ENCODE data around the gene RFX2.
"Not testable (repeated sequence)": the region's sequence is repeated elsewhere in the genome, so short reads cannot be mapped to it uniquely, and the experiment has no call there.

The RFX2 gene

GRCh38 chr19:6010107-6010506, 100.2 kb downstream of the RFX2 start:
- DNase-seq, result no peak

DNA sequence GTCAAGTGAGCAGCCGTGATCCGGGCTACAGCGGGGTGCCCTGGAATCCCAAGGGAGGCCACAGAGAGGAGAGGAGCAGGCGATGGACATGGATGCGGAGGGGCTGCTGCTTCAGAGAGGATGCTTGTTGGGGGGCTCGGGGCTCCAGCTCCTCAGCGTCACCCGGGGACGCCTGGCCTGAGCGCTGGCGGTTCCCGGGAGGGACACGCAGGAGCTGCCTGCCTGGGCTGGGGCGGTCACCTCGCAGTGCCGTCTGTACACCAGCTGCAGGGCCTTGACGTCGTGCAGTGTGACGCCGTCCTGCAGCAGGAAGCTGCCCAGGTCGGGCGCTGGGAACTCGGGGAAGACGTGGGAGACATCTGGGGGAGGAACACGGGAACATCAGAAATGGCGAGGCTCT, 102.4 kb downstream of the RFX2 start:
- no peak for DNase-seq

GRCh38 chr19:6006896-6007295, 103.4 kb downstream of the RFX2 start:
- DNase-seq, result no peak

DNA sequence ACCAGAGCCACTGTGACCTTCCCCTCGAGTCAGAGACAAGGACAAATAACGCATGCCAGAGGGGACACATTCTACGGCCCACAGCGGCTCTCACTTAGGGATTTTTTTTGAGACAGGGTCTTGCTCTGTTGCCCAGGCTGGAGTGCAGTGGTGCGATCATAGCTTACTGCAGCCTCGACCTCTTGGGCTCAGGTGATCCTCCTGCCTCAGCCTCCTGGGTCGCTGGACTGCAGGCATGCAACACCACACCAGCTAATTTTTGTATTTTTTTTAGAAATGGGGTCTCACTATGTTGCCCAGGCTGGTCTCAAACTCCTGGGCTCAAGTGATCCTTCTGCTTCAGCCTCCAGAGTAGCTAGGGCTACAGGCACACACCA, 104.2 kb downstream of the RFX2 start:
- not testable (repeated sequence) for DNase-seq

DNA sequence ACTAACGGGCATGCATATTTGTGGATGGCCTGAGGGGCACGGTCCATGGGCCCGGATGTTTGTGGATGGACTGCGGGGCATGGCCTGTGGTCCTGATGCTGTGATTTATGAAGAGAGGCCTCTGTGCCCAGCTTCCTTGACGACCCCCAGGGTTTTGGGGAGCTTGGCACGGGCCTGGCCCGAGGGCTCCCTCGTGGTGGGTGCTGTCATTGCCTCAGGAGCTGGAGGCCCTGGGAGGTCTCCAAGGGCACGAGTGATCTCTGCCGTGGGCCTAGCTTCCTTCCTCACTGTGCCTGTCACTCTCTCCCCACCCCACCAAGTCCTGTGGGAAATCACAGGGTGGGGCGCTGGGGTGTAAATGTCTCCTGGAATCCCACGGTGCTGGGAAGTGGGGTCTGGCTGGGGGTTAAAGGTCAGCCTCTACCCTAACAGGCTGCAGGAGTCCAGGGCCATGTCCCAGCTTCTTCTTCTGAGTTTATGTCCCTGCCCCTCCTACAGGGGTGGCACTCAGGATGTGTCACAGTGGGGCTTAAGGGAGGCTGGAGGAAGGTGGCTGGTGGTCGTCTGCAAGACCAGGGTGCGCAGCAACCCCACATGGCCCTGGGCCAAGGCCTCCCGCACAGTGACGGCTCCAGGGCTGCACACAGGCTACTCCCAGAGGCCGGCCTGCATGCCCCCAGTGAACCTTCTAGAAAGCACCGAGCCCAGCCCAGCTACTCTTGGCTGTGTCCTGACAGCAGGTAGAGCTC, 104.8 kb downstream of the RFX2 start:
- no peak for DNase-seq

DNA sequence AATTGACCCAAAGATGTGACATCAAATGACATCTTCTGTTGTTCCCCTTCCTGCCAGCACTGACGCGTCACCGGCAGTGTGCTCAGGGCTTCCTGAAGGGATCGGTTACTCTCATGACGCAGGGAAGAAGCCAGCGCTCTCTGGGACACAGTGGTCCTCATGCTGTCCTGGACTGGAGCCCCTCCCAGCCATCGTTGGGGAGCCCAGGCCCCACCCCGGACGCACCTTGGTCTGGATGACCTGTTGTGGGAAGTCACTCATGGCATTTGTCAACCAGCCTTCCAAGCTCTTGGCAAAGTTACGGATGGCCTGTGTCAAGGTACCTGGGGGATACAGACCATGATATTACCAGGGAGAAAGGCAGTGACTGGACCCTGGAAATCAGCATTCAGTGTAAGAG, 106.3 kb downstream of the RFX2 start:
- no peak for DNase-seq

GRCh38 chr19:6002591-6002990, 107.7 kb downstream of the RFX2 start:
- no peak for DNase-seq

DNA sequence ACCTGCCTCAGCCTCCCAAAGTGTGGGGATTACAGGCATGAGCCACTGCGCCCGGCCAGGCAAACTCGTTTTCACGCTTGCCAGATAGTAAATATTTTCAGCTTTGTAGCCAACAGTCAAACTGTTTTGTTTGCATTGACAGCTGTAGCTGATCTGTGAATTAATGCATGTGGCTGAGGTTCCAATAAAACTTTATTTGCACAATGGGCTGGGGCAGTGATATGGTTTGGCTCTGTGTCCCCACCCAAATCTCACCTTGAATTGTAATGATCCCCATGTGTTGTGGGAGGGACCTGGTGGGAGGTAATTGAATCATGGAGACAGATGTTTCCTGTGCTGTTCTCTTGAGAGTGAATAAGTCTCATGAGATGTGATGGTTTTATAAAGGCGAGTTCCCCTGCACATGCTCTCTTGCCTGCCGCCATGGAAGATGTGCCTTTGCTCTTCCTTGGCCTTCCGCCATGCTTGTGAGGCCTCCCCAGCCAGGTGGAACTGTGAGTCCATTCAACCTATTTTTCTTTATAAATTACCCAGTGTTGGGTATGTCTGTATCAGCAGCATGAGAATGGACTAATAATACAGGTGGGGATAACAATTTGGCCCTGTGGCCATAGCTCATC, 110.0 kb downstream of the RFX2 start:
- DNase-seq, result no peak

GRCh38 chr19:5999693-6000092, 110.6 kb downstream of the RFX2 start:
- no peak for DNase-seq

- no peak for DNase-seq
Measured at GRCh38 chr19:5997371-5997770, 112.9 kb downstream of the RFX2 start.

- no peak for DNase-seq
Measured at GRCh38 chr19:5996623-5997320, 113.5 kb downstream of the RFX2 start.

DNA sequence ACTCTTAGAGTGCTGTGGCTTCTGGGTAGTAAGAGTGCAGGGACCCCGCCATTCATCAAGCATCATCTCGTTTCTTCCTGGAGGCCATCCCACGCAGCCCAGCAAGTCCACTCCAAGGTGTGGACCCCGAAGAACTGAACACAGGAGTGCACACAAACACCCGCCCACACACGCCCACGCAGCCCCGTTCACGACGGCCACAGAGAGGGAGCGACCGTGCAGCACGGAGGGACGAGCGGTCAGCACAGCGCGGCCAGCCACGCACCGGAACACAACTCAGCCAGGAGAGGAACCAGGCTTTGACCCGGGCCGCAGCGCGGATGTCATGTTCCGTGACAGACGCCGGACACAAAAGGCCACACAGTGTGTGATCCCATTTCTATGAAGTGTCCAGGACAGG, 114.2 kb downstream of the RFX2 start:
- DNase-seq, result no peak

- DNase-seq, result no peak
Measured at GRCh38 chr19:5995606-5996005, 114.7 kb downstream of the RFX2 start.

GRCh38 chr19:5994405-5995165, 115.7 kb downstream of the RFX2 start:
- DNase-seq, result no peak

DNA sequence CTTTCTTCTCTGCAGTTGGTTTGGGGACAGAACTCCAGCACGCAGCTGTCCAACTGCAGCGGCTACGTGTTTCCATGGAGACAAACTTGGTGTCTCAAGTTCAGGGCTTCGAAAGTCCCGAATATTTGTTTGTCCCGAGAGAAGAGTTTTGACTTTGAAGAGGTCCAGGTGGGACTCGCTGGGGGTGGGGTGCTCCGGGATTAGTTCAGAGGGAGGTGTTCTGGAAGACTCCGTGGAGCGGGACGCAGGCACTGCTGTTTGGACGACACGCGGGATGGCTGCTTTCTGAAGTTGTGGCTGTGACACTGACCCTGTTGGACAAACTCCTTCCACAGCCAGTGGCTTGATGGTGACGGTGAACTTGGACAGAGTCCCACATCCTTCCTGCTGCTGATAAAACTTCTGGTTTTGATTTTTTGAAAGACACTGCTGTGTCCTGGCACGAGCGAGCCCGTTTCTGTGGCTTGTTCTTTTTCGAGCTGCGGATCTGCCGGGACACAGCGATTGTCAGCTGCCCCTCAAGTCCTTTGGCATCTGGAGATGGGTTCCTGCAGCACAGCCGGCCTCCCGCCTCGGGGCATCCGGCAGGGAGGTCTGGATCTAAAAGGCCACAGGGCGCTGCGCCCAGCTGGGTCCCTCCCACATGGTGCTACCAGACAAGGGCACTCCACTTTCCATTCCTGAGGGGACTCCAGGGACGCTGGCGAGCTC, 116.5 kb downstream of the RFX2 start:
- DNase-seq, result peak; percentile 65

DNA sequence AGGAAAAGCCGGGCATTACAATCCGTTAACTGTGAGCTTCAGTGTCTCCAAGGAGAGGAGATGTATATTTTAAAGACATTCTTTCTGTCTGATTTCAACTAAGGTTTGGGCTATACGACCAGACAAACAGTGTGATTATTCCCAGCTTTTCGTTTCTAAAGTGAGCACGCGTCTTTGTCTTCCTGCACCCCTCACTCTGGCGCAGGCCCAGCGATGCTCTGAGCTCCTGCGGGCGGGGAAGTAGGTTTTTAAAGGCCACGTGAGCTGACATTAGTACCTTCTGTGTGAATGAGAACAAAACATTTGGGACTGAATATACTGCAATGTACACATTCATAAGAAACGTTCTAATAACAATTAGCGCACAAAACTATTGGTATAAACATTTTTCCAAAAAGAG, 117.1 kb downstream of the RFX2 start:
- DNase-seq, result no peak

- no peak for DNase-seq
Measured at GRCh38 chr19:5992756-5993155, 117.5 kb downstream of the RFX2 start.

DNA sequence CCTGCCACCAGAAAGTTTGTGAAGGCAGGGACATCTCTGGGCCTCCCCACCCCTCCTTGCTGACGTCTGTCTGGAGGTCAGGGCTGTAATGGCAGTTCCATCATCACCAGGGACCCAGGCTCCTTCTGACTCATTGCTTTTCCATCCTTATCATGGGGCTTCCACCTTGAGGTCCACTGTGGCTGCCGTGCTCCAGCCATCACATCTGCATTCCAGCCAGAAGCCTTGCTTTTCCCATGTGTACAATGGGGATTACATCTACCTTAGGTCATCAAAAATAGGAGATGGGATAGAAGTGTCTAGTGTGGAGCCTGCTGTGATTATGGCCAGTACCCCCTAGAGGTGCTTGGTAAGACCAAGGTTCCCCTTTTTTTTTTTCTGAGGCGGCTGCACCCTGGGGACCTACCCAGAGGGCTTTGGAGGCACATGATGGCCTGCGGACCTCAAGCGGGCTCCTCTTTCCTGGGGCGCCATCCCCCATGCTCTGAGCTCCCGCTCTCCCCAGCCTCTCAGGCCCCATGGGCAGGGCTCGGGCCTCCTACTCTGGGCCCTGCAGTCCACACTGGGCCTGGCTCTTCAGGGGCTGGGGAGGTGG, 119.0 kb downstream of the RFX2 start:
- DNase-seq, result no peak

DNA sequence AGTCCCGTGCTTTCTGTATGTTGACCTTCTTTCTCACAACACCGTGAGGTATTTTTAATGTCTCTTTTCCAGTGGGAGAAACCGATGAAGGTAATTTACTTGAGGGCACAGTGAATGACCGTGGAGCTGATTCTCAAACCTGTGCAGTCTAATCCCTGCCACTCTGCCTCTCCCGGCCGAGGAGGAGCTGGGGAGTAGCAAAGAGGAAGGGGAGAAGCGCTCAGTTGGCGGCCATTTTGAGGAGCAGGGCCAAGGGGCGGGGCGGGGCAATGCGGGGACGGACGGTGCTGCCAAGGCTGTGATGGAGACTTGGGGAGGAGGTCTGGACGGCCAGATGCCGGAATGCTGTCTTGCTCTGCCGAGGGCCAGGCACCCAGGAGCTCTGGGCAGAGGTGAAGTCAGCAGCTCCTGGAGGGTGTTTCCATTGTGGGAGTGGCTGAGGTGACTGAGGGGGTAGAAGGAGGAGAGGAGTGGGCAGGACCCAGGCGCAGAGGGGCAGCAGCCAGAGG, 120.0 kb downstream of the RFX2 start:
- no peak for DNase-seq

DNA sequence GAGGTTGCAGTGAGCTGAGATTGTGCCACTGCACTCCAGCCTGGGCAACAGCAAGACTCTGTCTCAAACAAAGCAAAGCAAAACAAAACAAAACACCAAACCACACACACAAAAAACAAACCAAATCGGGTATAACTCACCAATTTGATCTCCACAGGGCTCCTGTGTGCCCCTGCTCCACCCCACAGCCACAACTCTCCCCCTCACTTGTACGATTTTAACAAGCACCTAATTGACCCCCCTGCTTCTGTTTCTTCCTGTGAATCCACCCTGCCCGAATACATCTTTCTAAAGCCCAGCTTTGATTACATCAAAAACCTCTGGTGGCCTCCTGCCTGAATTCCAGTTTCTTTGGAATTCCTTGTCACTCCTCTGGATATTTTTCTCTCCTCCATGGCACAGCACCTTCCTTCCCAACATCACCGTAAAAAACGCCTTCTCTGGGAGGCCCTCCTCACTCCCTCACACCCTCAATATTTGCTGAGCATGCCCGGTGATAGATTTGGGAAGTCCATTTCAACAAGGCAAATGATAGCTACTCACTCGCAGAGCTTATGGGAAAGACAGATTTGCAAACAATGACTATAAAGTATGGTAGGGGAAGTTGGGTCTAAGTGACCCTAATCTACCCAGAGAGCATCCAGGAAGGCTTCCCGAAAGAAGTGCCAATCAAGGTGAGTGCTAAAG, 120.8 kb downstream of the RFX2 start:
- no peak for DNase-seq
